GM18519 (cell line): Measurements from ENCODE around the gene IFITM2.

Experiments used
- ATAC-seq: cut with Tn5 transposase; IDR thresholded peaks from one replicate; pipeline ENCODE4 v1.9.1; 2021; ENCODE audit warnings: mild to moderate bottlenecking, moderate library complexity; ENCODE audit not compliant: unreplicated experiment, low FRiP score

Gene IFITM2

GRCh38 chr11:291281-292210 is 16.1 kb upstream of the IFITM2 start:
- no peak for ATAC-seq

GRCh38 chr11:292211-293121 is 15.2 kb upstream of the IFITM2 start:
- no peak for ATAC-seq

- ATAC-seq, result no peak
Observed at GRCh38 chr11:293271-293851, 14.3 kb upstream of the IFITM2 start.

- ATAC-seq, result no peak
Observed at GRCh38 chr11:293852-294661, 13.6 kb upstream of the IFITM2 start.

- no peak for ATAC-seq
Observed at GRCh38 chr11:294780-295179, 12.8 kb upstream of the IFITM2 start.

- ATAC-seq, result no peak
Observed at GRCh38 chr11:295351-296170, 12.1 kb upstream of the IFITM2 start.

GRCh38 chr11:296171-297050 is 11.2 kb upstream of the IFITM2 start:
- ATAC-seq, result no peak

- ATAC-seq, result no peak
Observed at GRCh38 chr11:297051-297585, 10.5 kb upstream of the IFITM2 start.

- no peak for ATAC-seq
Observed at GRCh38 chr11:297586-298405, 9.8 kb upstream of the IFITM2 start.

GRCh38 chr11:298406-299065 is 9.1 kb upstream of the IFITM2 start:
- ATAC-seq, result no peak

GRCh38 chr11:299081-299891 is 8.3 kb upstream of the IFITM2 start, which contains the start of gene IFITM5:
TSS of gene IFITM5 (minus strand) at chr11:299526. CDS start at chr11:299490, 36 bp downstream.
- no peak for ATAC-seq

- ATAC-seq, result no peak
Observed at GRCh38 chr11:299951-300735, 7.5 kb upstream of the IFITM2 start.

GRCh38 chr11:303363-303762 is 4.3 kb upstream of the IFITM2 start:
- ATAC-seq, result no peak

GRCh38 chr11:304061-304506 is 3.5 kb upstream of the IFITM2 start:
- no peak for ATAC-seq
